ENCODE results near the gene GTF2A1L. TPM values are rescaled to one million over a fixed set of nuclear protein-coding genes. Genes with fewer than 3 reads are reported as not detected.

The GTF2A1L gene
- total and polyA plus RNA-seq, 2 experiments from 2014 or later = 0.52 to 4.1 TPM

- Histone ChIP-seq H3K4me3 (no peak overlapping the region), H3K9me3 (ENCODE audit: low read depth) (no peaks in the 10 kb centered on the region), H3K9me2 (replicated peaks; ENCODE audit: insufficient read depth) (no peaks in the 10 kb centered on the region), H3K27ac (no peak overlapping the region), H3K4me1 (ENCODE audit: insufficient read depth) (no peaks in the 10 kb centered on the region), H3K79me2 (no peaks in the 10 kb centered on the region), H3K27me3 (no peaks in the 10 kb centered on the region), H3K36me3 (replicated peaks; ENCODE audit: insufficient read depth, low read depth) (no peaks in the 10 kb centered on the region), H4K20me1 (ENCODE audit: insufficient read depth, poor library complexity, severe bottlenecking) (no peaks in the 10 kb centered on the region), H3K4me2 (no peak overlapping the region), H2AFZ (no peak overlapping the region)
- TF ChIP-seq EZH2phosphoT487 (IDR thresholded peaks at IDR 0.05; ENCODE audit: low read depth, severe bottlenecking, unreplicated experiment) (no peak), EZH2 (IDR thresholded peaks at IDR 0.05; ENCODE audit: borderline replicate concordance) (no peak), CTCF (IDR thresholded peaks at IDR 0.05; ENCODE audit: poor library complexity) (no peak)
- DNase-seq (ENCODE audit: low spot score) = no peak
- WGBS (ENCODE audit: low lambda C conversion rate, missing lambda C conversion rate) = 53% methylated on average over 2 of the region's 2 CpGs
These were observed 57.3 kb downstream of the GTF2A1L start for GRCh38 chr2:48674933-48675332.

- 58% methylated on average over 2 of the region's 2 CpGs for WGBS (ENCODE audit: low lambda C conversion rate, missing lambda C conversion rate)
- H3K9me3 ChIP-seq (ENCODE audit: low read depth) = no peaks in the 10 kb centered on the region
- no peak overlapping the region for H3K27ac ChIP-seq
- H3K4me1 ChIP-seq (ENCODE audit: insufficient read depth) = no peaks in the 10 kb centered on the region
- TF ChIP-seq EZH2 (IDR thresholded peaks at IDR 0.05; ENCODE audit: borderline replicate concordance) (no peak), EZH2phosphoT487 (IDR thresholded peaks at IDR 0.05; ENCODE audit: low read depth, severe bottlenecking, unreplicated experiment) (no peak), CTCF (IDR thresholded peaks at IDR 0.05; ENCODE audit: poor library complexity) (no peak)
- no peaks in the 10 kb centered on the region for H3K27me3 ChIP-seq
- no peak overlapping the region for H3K4me3 ChIP-seq
- DNase-seq (ENCODE audit: low spot score) = no peak
- no peaks in the 10 kb centered on the region for H4K20me1 ChIP-seq (ENCODE audit: insufficient read depth, poor library complexity, severe bottlenecking)
- no peak overlapping the region for H3K4me2 ChIP-seq
- no peaks in the 10 kb centered on the region for H3K9me2 ChIP-seq (replicated peaks; ENCODE audit: insufficient read depth)
- H3K79me2 ChIP-seq = no peaks in the 10 kb centered on the region
- no peaks in the 10 kb centered on the region for H3K36me3 ChIP-seq (replicated peaks; ENCODE audit: insufficient read depth, low read depth)
- no peak overlapping the region for H2AFZ ChIP-seq
These were observed 59.8 kb downstream of the GTF2A1L start for GRCh38 chr2:48677450-48677849.

GRCh38 chr2:48685126-48685525 lies 67.5 kb downstream of the GTF2A1L start:
- no peak overlapping the region for H2AFZ ChIP-seq
- WGBS (ENCODE audit: low lambda C conversion rate, missing lambda C conversion rate) = 92% methylated on average over 1 of the region's 1 CpG

More at GRCh38 chr2:48685126-48685525, 67.5 kb downstream of the GTF2A1L start:
- H3K4me2 ChIP-seq = no peak overlapping the region
- no peaks in the 10 kb centered on the region for H3K9me3 ChIP-seq (ENCODE audit: low read depth)
- peaks cover 2% of the 10 kb centered on the region for H3K36me3 ChIP-seq (replicated peaks; ENCODE audit: insufficient read depth, low read depth)
- H3K79me2 ChIP-seq = no peaks in the 10 kb centered on the region
- no peaks in the 10 kb centered on the region for H3K9me2 ChIP-seq (replicated peaks; ENCODE audit: insufficient read depth)
- no peak for DNase-seq (ENCODE audit: low spot score)
- H3K4me3 ChIP-seq = no peak overlapping the region
- TF ChIP-seq CTCF (IDR thresholded peaks at IDR 0.05; ENCODE audit: poor library complexity) (no peak), EZH2phosphoT487 (IDR thresholded peaks at IDR 0.05; ENCODE audit: low read depth, severe bottlenecking, unreplicated experiment) (no peak), EZH2 (IDR thresholded peaks at IDR 0.05; ENCODE audit: borderline replicate concordance) (no peak)
- no peaks in the 10 kb centered on the region for H4K20me1 ChIP-seq (ENCODE audit: insufficient read depth, poor library complexity, severe bottlenecking)
- H3K27ac ChIP-seq = no peak overlapping the region
- no peaks in the 10 kb centered on the region for H3K4me1 ChIP-seq (ENCODE audit: insufficient read depth)
- H3K27me3 ChIP-seq = no peaks in the 10 kb centered on the region
